Activated CD8-positive, alpha-beta memory T cell treated with anti-CD3 and anti-CD28 coated beads for 48 hours (primary cell): Measurements from ENCODE around the gene NT5M.

Source experiments
- DNase-seq, 3 experiments: peaks; one replicate each; pipeline ENCODE4 v3.0.0-alpha.2; 2020; ENCODE audit warnings: low read depth in 2 of 3, low spot score in 2 of 3

NT5M gene

GRCh38 chr17:17342242-17342945, 39.2 kb downstream of the NT5M start:
- no peak for DNase-seq

DNA sequence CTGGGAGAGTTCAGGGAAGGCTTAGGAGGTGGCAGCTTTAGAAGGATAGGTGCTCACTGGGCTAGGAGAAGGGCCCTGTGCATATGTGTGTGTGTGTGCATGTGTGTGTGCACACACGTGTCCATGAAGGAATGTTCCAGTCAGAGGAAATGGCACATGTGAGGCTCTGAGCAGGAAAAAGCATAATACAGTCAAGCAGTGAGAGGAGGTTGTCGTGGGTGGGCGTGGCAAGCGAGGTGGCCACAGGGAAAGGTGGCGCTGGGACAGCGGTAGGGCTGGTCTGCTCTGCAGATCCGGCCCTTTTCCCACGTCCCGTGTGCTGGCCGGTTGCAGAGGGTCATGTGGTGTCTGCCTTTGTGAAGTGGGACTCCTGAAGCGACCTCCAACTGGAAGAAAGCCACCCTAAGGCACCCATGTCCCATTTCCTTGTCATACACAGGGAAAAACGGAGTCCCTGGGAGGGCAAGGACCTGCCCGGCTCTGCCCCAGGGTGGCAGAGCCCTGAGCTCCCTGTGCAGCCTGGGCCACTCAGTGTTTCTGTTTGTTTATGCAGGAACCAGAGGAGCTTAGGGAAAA, 40.1 kb downstream of the NT5M start:
- DNase-seq = no peak

DNA sequence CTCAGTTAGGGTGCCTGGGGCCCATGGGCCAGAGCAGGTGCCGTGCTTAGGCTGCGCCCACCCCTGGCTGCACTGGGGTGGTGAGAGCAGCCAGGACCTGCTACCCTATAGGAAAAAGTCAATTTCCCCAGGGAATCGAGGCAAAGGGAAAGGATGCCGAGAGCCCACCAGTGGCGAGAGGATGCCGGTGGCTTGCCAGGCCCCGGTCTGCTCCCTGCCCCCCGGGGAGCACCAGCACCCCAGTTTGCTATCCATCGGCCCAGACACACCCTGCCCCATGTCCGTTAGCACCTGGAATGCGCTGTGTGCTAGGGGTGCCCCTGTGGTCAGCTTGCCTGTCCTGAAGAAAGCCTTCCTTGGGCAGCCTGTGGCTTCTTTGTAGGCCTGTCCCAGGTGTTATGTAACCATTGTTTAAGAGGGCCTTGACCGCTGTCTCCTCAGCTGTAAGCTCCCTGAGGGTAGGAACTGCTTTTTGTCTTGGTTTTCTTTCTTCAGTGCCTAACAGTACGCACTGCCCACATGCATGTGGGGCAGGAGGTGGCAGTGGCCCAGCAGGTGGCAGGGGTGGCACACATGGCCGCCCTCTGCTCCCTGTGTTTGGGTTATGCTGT, 40.8 kb downstream of the NT5M start:
- no peak for DNase-seq

DNA sequence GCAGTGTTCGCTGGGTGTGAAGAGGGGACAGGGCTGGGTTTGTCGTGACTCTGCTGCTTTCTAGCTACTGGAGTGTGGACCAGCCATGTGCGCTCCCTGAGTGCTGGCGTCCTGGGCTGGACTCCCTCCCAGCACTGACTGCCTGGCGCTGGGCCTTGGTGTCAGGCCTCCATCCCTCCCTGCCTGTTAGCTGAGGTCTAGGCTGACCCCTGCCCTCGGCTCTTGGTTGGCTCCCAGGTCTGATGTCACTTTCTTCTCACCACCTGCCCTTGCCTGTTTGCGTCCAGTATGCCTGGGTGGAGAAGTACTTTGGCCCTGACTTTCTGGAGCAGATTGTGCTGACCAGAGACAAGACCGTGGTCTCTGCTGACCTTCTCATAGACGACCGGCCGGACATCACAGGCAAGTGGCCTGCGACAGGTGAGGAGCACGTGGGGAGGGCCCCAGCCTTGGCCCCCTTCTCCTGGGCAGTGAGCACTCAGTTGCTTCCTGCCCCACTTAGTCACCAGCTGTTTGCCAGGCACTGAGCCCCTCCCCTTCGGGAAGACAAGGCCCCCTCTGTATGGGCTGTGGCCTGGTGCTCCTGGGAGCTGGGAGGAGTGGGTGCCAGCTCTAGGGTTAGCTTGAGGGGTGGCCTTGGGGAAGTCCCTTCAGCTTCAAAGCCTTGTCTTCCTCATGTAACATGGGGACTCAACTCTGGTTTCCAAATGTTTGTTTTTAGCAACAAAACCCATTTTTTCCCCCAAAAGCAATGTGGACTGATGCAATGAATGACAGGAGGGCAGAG, 41.5 kb downstream of the NT5M start:
- DNase-seq = no peak

- no peak for DNase-seq
These were observed 42.1 kb downstream of the NT5M start for GRCh38 chr17:17345294-17345597.

DNA sequence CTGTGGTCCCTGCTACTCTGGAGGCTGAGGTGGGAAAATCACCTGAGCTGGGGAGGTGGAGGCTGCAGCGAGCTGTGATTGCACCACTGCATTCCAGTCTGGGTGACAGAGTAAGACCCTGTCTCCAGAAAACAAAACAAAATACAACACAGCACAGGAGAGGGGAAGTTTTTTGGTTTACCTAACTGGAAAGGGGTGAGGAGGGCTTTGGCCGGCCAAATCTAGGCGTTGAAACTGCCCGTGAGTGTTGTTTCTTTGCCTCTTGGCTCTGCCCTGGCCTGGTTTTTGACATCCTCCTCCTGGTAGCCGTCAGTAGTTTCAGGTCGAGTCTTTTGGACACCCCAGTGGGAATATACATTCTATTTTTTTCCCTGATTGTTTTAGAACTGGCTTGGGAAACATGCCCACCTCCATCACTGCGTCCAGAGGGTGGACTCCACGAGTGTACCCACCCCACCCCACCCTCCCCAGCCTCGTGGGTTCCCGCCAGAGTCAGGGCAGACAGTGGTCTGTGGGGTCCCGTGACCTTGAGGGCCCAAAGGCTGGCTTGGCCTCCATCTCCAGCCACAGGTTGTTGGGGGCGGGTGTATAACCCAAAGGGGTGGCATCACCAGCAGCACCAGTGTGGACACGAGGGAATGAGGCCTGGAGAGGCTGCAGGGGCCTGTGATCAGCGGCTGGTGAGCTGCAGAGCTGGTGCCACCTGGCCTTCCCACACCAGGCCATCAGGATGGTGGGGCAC, 42.7 kb downstream of the NT5M start:
- no peak for DNase-seq

GRCh38 chr17:17346428-17347233, 43.5 kb downstream of the NT5M start:
- no peak for DNase-seq

- no peak for DNase-seq
These were observed 44.2 kb downstream of the NT5M start for GRCh38 chr17:17347234-17347955.

GRCh38 chr17:17347956-17348871, 45.0 kb downstream of the NT5M start:
- no peak for DNase-seq

DNA sequence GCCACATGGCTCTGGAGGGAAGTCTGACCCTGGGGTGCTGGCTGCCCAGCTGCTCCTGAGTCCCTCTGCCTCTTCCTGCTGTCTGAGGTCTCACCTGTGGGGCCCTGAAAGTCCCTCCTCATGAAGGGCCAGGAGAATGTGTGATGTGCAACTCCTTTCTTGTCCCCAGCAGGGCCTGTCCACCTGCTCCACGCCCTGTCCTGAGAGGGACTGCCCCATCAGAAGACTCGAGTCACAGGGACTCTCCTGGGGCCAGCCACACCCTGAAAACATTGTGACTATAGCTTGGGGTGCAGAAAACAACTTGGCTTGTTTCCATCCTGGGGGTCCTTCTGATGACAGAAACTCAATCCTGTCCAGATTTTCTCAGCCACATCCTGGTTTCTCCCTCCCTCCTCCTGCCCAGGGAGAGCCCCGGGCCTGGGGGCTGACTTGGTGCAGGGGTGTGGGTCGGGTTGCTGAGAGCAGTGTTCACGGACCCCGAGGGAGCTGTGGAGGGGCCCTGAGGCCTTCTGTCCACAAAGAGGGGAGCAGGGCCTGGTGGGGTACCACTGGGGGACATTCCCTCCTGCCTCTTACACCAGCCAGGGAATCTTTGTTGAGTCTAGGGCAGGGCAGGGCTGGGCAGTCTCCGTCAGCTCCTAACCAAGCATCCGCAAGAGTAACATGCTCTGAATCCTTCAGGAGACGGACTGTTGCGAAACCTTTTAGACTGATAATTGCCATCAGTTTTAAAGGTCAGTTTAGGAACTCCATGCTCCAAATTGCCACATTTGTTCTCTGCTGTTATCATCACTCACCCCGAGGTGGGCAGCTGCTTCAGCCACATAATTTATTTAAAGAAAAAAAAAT, 45.9 kb downstream of the NT5M start:
- DNase-seq = no peak

- DNase-seq = no peak
These were observed 46.5 kb downstream of the NT5M start for GRCh38 chr17:17349724-17350106.

- no peak for DNase-seq
These were observed 47.5 kb downstream of the NT5M start for GRCh38 chr17:17350491-17351355.

GRCh38 chr17:17351356-17351891, 48.3 kb downstream of the NT5M start:
- DNase-seq = no peak

DNA sequence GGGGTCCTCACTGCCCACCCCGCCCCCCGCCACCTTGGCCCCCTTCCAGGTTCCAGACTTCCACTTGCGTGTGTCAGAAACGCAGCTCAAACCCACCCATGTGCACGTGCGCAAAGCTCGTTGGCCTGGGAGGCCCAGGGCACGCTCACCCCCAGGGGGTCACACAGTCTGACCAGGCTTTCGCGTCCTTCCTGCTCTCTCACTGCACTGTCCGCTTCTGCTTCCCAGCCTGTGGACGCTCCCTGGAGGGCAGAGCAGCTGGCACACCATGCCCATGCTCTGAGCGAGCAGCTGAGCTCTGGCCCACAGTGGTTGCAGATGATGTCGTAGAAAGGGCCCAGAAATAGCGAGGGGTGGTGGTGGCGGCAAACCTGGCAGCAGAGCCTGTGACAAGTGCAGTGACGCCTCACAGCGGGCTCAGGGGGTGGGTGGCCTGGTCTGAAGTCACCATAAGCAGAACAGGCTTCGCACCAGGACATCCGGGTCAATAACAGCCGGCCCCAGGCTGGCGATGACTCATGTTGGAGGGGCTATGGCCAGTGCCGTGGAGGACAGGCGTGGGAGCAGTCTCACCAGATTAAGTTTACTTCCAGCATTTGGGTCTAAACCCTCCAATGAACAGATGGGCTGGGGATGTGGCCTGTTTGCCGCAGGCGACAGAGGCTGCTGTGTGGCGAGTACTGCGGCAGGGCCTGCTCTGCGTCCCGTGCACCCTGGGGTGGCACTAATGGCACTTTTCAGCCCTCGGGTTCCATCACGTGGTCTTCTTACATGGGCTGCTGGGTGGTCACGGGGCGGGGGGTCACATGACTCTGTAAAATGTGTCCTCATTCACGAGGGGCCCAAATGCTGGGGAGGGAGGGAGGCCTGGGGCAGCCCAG, 49.0 kb downstream of the NT5M start:
- DNase-seq = no peak

DNA sequence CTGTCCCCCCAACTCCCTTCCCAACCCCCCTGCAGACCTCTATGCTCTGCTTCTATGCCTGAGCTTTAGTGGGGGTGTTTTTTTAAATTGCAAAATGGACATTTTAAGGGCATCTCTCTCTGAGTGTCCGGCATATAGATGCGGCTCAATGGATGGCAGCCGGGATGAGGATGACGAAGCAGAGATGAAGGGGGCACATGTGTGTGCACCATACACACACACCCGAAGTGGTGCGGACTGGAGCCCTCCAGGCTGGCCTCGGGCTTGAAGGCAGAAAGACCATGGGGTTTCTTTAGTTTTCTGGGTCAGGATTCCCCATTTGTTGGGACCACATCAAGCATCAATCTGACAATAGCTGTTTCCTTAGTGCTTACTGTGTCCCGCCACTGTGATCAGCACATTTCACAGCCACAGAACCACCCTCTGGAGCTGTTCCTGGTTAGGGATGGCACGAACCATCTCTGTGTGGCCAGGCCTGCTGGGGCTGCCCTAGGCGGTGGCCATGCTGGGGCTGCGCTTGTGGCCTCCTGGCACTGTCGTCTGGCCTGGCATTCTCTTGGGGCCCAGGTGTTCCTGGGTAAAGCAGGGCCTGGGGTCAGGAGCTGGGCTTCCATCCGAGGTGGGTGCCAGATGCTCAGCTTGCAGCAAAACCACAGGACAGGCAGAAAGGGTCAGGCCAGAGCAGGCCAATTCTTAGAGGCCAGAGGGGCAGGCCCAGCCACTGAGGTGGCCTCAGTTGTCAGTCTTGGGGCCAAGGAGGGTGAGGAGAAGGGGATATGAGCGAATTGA, 49.9 kb downstream of the NT5M start:
- no peak for DNase-seq
